Activated CD4-positive, alpha-beta T cell treated with anti-CD3 and anti-CD28 coated beads for 36 hours (primary cell): ENCODE data around the gene CHSY1. TPM values are rescaled to one million over a fixed set of nuclear protein-coding genes. Genes with fewer than 3 reads are reported as not detected.

Experiments
- ATAC-seq: fragments of 200-7000 bp; cut with Tn5 transposase; one replicate; pipeline ENCODE4 v1.10.0; 2021; ENCODE audit warnings: mild to moderate bottlenecking, moderate library complexity
- CTCF ChIA-PET: fragments of 350-600 bp; sonication (Branson Sonifier 250); formaldehyde crosslinking; loops from one replicate; lab custom pipeline; 2021; ENCODE audit warnings: antibody characterized with exemption; lab: Charles Lee
- POLR2A ChIA-PET: fragments of 350-600 bp; sonication (Branson Sonifier 250); formaldehyde crosslinking; loops from one replicate; lab custom pipeline; 2021; ENCODE audit warnings: antibody characterized with exemption, inconsistent platforms; lab: Charles Lee
- DNase-seq: peaks from one replicate; pipeline ENCODE4 v3.0.0-alpha.2; 2020
- H3K27ac Mint-ChIP-seq: one replicate; pipeline ENCODE4 v1.8.0; 2021; ENCODE audit warnings: mixed read lengths
- H3K27me3 Mint-ChIP-seq: one replicate; pipeline ENCODE4 v1.8.0; 2021; ENCODE audit warnings: mixed read lengths
- H3K36me3 Mint-ChIP-seq: one replicate; pipeline ENCODE4 v1.8.0; 2021; ENCODE audit warnings: low read depth, mixed read lengths
- H3K4me1 Mint-ChIP-seq: one replicate; pipeline ENCODE4 v1.8.0; 2021; ENCODE audit warnings: mixed read lengths
- H3K4me3 Mint-ChIP-seq: one replicate; pipeline ENCODE4 v1.8.0; 2021; ENCODE audit warnings: mild to moderate bottlenecking, moderate library complexity, mixed read lengths
- H3K9me3 Mint-ChIP-seq: one replicate; pipeline ENCODE4 v1.8.0; 2021; ENCODE audit warnings: low read depth, mixed read lengths
- intact Hi-C, 2 experiments: fragments of 100-400 bp; cut with DNase I in 1 of 2; cut with micrococcal nuclease in 1 of 2; formaldehyde crosslinking; loops; one replicate each; pipeline versions ENCODE4 v1.14.2 to v1.15.1; 2022 to 2024; cut with DNase I, micrococcal nuclease
- total RNA-seq, 2 experiments: library from RNA; stranded (reverse); gene quantifications; one replicate each; pipeline ENCODE4 v1.2.3, GENCODE V29; 2021

The CHSY1 gene
- total RNA-seq, 2 experiments from 2014 or later = 31.5 to 36.1 TPM

DNA sequence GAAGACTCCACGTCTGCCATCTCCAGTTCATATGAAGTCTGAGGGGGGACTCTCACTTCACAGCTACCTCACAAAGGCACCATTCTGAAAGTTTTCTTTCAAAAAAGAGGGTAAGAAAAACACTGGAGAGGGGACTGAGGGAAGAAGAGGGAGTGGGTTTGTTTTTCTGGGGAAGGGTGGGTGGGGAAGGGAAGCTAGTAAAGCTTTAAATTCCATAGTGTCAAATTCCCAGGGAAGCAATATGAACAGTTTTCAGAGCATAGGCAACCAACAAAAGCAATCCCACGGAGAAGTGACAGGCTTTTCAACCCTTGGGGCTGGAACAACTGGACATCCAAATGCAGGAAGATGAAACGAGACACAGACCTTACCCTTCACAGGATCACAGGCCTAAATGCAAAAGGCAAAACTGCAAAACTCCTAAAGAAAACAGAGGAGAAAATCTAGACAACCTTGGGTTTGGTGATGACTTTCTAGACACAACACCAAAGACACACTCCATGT, 61.7 kb downstream of the CHSY1 start:
- intact Hi-C loops = no loop called here
- Mint-ChIP-seq H3K27ac (peak overlapping the region; percentile 40), H3K4me1 (peaks cover 90% of the 10 kb centered on the region), H3K4me3 (no peak overlapping the region), H3K36me3 (peaks cover 31% of the 10 kb centered on the region), H3K27me3 (no peaks in the 10 kb centered on the region), H3K9me3 (no peaks in the 10 kb centered on the region)
- POLR2A ChIA-PET = interaction anchor here (2.1 kb wide), 1 partner anchor 16 kb away, joined by 14 read pairs; no protein-coding TSS in a partner anchor
- ATAC-seq (no peak), DNase-seq (no peak)
- CTCF ChIA-PET = interaction anchor here (1.0 kb wide), 1 partner anchor 63 kb away, joined by 3 read pairs; no protein-coding TSS in a partner anchor

DNA sequence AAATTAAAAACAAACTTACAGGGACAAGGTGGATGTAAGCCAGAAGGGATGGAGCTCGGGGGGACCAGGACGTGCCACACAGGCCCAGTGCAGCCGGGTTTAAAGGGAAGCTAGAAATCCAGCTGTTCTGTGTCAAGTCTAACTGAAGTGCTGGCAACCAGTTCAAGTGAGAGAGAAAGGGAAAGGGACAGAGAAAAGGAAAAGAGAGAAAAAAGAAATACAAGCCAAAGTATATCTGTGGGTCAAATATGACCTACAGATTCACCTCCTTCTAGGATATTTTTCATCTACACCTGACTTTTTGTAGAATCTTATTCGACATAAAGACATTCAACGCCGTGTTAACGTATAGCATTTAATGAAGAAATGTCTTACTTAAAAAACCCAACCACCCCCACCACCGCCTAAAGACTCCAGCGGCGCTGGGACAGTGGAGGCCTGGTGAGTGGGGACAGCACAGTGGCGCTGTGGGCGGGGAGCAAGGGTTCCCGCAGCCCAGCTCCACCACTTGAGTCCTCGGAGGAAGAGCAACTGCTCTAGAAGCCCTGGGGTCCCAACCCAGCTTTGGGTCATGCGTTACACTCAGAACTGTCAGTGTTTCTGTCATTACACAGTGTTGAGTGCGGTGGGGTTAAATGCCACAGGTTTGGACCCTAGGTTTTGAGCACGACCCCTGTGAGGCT, 62.3 kb downstream of the CHSY1 start:
- POLR2A ChIA-PET = interaction anchor here (1.5 to 2.1 kb wide), 2 partner anchors 16 to 53 kb away, joined by 6 to 14 read pairs; no protein-coding TSS in a partner anchor
- H3K27me3 Mint-ChIP-seq = no peaks in the 10 kb centered on the region
- H3K9me3 Mint-ChIP-seq = no peaks in the 10 kb centered on the region
- peaks cover 32% of the 10 kb centered on the region for H3K36me3 Mint-ChIP-seq
- ATAC-seq (no peak), DNase-seq (no peak)
- intact Hi-C loops = loop anchor here in 1 of 2 experiments (2.0 kb wide), 2 partner anchors 17 to 57 kb away; no protein-coding TSS in a partner anchor
- CTCF ChIA-PET = interaction anchor here (0.7 to 1.6 kb wide), 4 partner anchors 8 to 62 kb away, joined by 3 to 8 read pairs (median 3); no protein-coding TSS in a partner anchor
- H3K4me3 Mint-ChIP-seq = peak overlapping the region; percentile 40
- peaks cover 89% of the 10 kb centered on the region for H3K4me1 Mint-ChIP-seq
- peak overlapping the region; percentile 84 for H3K27ac Mint-ChIP-seq

GRCh38 chr15:101188637-101189408, 63.0 kb downstream of the CHSY1 start:
- Mint-ChIP-seq H3K4me3 (peak overlapping the region; percentile 40), H3K9me3 (no peaks in the 10 kb centered on the region), H3K27me3 (no peaks in the 10 kb centered on the region), H3K4me1 (peaks cover 85% of the 10 kb centered on the region), H3K27ac (peak overlapping the region; percentile 84), H3K36me3 (peaks cover 31% of the 10 kb centered on the region)
- no peak for DNase-seq
- ATAC-seq = peak; percentile 70
- intact Hi-C loops = loop anchor here (1.0 to 2.0 kb wide), 6 partner anchors 10 to 62 kb away; no protein-coding TSS in a partner anchor
- CTCF ChIA-PET = interaction anchor here (0.7 to 1.8 kb wide), 7 partner anchors 8 to 62 kb away, joined by 3 to 8 read pairs (median 3); no protein-coding TSS in a partner anchor
- POLR2A ChIA-PET = interaction anchor here (0.6 to 2.1 kb wide), 8 partner anchors 8 to 593 kb away, joined by 3 to 14 read pairs (median 4); no protein-coding TSS in a partner anchor

DNA sequence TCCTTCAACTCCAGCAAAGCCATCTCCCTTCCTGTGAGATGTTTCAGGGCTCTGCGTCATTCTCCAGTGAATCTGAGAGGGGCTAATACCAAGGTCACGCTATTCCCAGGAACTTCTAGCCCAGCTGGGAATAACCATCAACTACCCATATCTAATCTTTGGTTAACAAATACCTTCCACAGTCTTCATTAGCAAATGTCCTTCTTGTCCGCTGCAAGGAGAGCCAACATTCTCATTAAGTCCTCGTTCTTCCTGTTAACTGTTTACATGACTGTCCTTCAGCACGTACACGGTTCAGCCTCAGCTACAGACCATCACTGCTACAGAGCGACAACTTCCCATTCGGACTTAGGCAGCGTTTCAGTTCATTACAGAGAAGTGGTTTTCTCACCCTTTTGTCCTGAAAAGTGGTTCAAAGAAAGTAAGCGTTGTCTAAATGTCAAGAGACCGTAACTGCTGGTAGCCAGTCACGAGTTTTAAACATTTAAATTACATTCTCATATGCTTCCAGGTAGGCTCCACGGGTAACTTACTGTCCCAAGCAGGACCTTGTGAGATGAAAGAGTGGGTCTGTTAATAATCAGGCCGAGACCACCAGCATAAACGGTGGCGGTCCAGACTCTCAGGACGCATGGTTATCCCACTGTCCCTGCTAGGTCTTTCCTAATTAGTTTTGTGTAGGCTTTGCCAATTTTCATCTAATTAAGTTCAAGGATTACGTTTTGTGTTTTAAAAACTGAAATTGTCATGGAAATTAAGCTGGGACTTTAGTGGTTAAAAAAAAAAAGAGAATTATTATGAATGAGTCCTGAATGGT, 63.8 kb downstream of the CHSY1 start:
- H3K27me3 Mint-ChIP-seq = no peaks in the 10 kb centered on the region
- DNase-seq = no peak
- H3K9me3 Mint-ChIP-seq = no peaks in the 10 kb centered on the region
- ChIA-PET CTCF (interaction anchor here (0.9 to 1.8 kb wide), 4 partner anchors 9 to 55 kb away, joined by 3 to 8 read pairs (median 6); no protein-coding TSS in a partner anchor), POLR2A (interaction anchor here (0.6 to 2.1 kb wide), 8 partner anchors 9 to 592 kb away, joined by 3 to 14 read pairs (median 4); no protein-coding TSS in a partner anchor)
- peak overlapping the region; percentile 57 for H3K4me3 Mint-ChIP-seq
- H3K27ac Mint-ChIP-seq = peak overlapping the region; percentile 87
- intact Hi-C loops = loop anchor here (1.0 to 2.0 kb wide), 6 partner anchors 11 to 61 kb away; no protein-coding TSS in a partner anchor
- H3K36me3 Mint-ChIP-seq = peaks cover 32% of the 10 kb centered on the region
- ATAC-seq = no peak
- peaks cover 83% of the 10 kb centered on the region for H3K4me1 Mint-ChIP-seq

- CTCF ChIA-PET = interaction anchor here (0.8 kb wide), 1 partner anchor 18 kb away, joined by 5 read pairs; no protein-coding TSS in a partner anchor
- Mint-ChIP-seq H3K27me3 (no peaks in the 10 kb centered on the region), H3K27ac (no peak overlapping the region), H3K36me3 (peaks cover 48% of the 10 kb centered on the region), H3K9me3 (no peaks in the 10 kb centered on the region), H3K4me1 (peaks cover 84% of the 10 kb centered on the region), H3K4me3 (no peak overlapping the region)
- DNase-seq (no peak), ATAC-seq (no peak)
- POLR2A ChIA-PET = interaction anchor here (1.0 kb wide), 1 partner anchor 103 kb away, joined by 5 read pairs; no protein-coding TSS in a partner anchor
- intact Hi-C loops = no loop called here
Measured at GRCh38 chr15:101185770-101186169, 66.1 kb downstream of the CHSY1 start.

GRCh38 chr15:101185336-101185735, 66.5 kb downstream of the CHSY1 start:
- H3K36me3 Mint-ChIP-seq = peaks cover 50% of the 10 kb centered on the region
- H3K27me3 Mint-ChIP-seq = no peaks in the 10 kb centered on the region
- DNase-seq (no peak), ATAC-seq (no peak)
- H3K27ac Mint-ChIP-seq = no peak overlapping the region
- H3K4me1 Mint-ChIP-seq = peaks cover 84% of the 10 kb centered on the region
- no peak overlapping the region for H3K4me3 Mint-ChIP-seq
- no peaks in the 10 kb centered on the region for H3K9me3 Mint-ChIP-seq
- intact Hi-C loops = no loop called here
- ChIA-PET CTCF (no interaction called here), POLR2A (no interaction called here)

DNA sequence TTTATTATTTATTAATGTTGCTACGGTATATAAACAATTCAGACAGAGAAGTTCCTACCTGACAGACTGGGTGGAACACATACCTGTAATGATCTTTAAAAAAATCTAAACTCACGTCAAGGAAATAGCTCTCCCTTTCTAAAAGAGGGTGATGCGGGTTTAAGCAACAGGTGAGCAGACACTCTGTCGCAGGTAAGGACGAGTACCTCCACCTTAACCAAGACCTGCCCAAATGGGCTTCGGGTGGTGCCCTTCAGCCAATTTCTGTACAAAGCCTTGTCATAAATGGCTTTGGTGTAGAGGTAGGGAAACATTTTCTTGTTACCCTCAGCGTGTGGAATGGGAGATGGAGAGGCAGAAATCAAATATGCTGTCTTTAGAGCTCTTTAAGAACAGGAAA, 67.0 kb downstream of the CHSY1 start:
- POLR2A ChIA-PET = no interaction called here

GRCh38 chr15:101183931-101184305, 67.9 kb downstream of the CHSY1 start:
- Mint-ChIP-seq H3K4me3 (no peak overlapping the region), H3K36me3 (peaks cover 58% of the 10 kb centered on the region), H3K9me3 (no peaks in the 10 kb centered on the region), H3K27ac (no peak overlapping the region), H3K4me1 (peaks cover 75% of the 10 kb centered on the region), H3K27me3 (no peaks in the 10 kb centered on the region)
- POLR2A ChIA-PET = interaction anchor here (0.7 kb wide), 1 partner anchor 86 kb away, joined by 11 read pairs; no protein-coding TSS in a partner anchor
- CTCF ChIA-PET = no interaction called here
- no peak for DNase-seq
- no peak for ATAC-seq
- intact Hi-C loops = no loop called here

More for the DNA sequence above, 67.0 kb downstream of the CHSY1 start:
- CTCF ChIA-PET = no interaction called here
- Mint-ChIP-seq H3K36me3 (peaks cover 54% of the 10 kb centered on the region), H3K4me3 (no peak overlapping the region), H3K4me1 (peaks cover 84% of the 10 kb centered on the region), H3K27me3 (no peaks in the 10 kb centered on the region), H3K9me3 (no peaks in the 10 kb centered on the region), H3K27ac (peak overlapping the region; percentile 20)
- ATAC-seq = no peak
- DNase-seq = no peak
- intact Hi-C loops = no loop called here

DNA sequence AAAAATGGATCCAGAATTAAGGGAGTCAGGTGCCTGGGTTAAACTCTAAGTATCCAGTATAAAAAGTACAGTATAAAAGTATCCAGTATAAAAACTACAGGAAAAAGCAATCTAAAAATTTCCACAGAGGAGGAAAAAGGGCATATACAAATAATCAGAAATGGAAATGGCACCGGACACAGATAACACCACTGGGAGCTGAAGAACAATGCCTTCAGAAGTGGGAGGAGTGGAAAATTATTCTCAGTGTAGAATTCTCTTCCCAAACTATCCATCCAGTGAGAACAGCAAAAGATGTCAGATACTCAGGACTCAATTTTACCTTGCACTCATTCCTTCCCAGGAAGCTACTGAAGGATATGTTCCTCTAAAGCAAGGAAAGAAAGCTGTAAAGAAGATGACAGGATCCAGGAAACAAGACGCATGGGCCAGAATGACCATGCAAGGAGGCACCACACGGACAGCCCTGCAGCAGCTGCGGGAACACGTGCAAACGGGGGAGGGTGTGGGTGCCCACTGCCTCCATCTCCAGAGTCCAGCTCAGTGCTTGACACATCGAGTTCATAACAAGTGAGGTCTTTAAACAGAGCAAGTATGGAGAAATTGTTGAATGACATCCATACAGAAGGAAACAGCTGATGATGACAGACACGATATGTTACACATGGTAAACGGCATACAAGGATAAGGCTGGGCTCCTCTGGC, 68.5 kb downstream of the CHSY1 start:
- POLR2A ChIA-PET = interaction anchor here (0.7 kb wide), 1 partner anchor 87 kb away, joined by 11 read pairs; no protein-coding TSS in a partner anchor
- DNase-seq (no peak), ATAC-seq (no peak)
- Mint-ChIP-seq H3K4me1 (peaks cover 70% of the 10 kb centered on the region), H3K27me3 (no peaks in the 10 kb centered on the region), H3K36me3 (peaks cover 61% of the 10 kb centered on the region), H3K9me3 (no peaks in the 10 kb centered on the region), H3K27ac (no peak overlapping the region), H3K4me3 (no peak overlapping the region)
- CTCF ChIA-PET = interaction anchor here (0.7 to 1.5 kb wide), 4 partner anchors 11 to 181 kb away, joined by 3 to 4 read pairs (median 3); no protein-coding TSS in a partner anchor
- intact Hi-C loops = no loop called here

DNA sequence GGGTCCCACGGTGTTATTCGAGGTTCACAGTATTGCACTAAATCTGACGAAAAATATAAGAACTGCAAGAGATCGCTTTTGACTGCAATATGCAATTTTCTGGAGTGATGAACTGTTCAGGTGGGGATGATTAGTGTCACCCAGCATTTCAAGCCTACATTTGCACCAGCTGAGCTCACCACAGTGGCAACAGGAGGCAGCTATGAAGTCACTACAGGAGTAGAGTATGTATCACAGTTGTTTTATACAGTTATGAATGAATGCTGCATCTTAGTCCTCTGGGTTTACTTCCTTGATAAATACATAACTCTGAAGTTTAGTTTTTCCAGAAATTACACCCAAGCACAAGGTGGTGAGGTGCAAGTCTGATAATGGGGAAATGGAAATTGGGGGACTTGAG, 69.6 kb downstream of the CHSY1 start:
- Mint-ChIP-seq H3K27ac (peak overlapping the region; percentile 68), H3K27me3 (no peaks in the 10 kb centered on the region), H3K9me3 (no peaks in the 10 kb centered on the region), H3K4me3 (no peak overlapping the region), H3K4me1 (peaks cover 61% of the 10 kb centered on the region), H3K36me3 (peaks cover 66% of the 10 kb centered on the region)
- no peak for DNase-seq
- POLR2A ChIA-PET = no interaction called here
- peak; percentile 75 for ATAC-seq
- intact Hi-C loops = no loop called here
- CTCF ChIA-PET = interaction anchor here (0.7 to 1.7 kb wide), 8 partner anchors 10 to 180 kb away, joined by 3 to 4 read pairs (median 3); no protein-coding TSS in a partner anchor
